ENCODE measurements around the gene NET1. TPM values are rescaled to one million over a fixed set of nuclear protein-coding genes. Genes with fewer than 3 reads are reported as not detected.

The NET1 gene
- total RNA-seq, 3 donors from 2014 or later = 213 to 399 (median 359) TPM

DNA sequence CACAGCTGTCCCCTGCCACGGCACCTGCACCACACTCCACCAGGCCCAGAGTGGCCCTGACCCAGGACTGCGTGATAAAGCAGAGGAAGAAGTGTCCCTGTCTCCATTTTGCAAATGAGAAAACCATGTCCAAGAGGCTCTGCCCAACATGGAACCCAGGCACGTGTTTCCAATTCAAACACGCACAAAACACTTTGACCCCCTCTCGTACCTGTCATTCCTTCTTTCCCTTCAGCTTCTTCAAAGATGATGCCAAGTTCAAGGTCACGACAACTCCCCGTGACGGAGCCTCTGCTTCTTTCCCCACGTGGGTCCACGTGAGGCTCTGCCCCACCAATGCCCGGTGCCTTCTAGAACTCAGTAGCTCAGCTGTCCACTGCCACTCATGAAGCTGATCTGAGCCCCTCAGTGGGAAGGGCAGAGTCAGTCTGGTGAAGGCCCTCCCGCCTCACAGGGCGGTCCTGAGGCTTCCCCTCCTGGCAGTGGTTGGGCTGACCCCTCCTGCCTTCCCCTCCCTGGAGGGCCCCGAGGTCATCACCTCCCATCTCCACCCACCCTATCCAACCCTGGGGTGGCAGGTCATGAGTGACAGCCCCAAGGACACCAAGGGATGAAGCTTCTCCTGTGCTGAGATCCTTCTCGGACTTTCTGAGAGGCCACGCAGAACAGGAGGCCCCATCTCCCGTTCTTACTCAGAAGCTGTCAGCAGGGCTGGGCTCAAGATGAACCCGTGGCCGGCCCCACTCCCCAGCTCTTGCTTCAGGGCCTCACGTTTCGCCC, 68.0 kb downstream of the NET1 start:
- Histone ChIP-seq H3K9me3 (no peaks in the 10 kb centered on the region), H3K4me3 (no peak overlapping the region), H3K4me1 (ENCODE audit: low read depth) (no peaks in the 10 kb centered on the region), H3K36me3 (ENCODE audit: low read depth) (no peaks in the 10 kb centered on the region)
- intact Hi-C loops (cut with DNase I, micrococcal nuclease) = no loop called here
- peak; percentile 7 for ATAC-seq
- TF ChIP-seq, protein P1, sequence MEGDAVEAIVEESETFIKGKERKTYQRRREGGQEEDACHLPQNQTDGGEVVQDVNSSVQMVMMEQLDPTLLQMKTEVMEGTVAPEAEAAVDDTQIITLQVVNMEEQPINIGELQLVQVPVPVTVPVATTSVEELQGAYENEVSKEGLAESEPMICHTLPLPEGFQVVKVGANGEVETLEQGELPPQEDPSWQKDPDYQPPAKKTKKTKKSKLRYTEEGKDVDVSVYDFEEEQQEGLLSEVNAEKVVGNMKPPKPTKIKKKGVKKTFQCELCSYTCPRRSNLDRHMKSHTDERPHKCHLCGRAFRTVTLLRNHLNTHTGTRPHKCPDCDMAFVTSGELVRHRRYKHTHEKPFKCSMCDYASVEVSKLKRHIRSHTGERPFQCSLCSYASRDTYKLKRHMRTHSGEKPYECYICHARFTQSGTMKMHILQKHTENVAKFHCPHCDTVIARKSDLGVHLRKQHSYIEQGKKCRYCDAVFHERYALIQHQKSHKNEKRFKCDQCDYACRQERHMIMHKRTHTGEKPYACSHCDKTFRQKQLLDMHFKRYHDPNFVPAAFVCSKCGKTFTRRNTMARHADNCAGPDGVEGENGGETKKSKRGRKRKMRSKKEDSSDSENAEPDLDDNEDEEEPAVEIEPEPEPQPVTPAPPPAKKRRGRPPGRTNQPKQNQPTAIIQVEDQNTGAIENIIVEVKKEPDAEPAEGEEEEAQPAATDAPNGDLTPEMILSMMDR (IDR thresholded peaks at IDR 0.05) = no peak
- no peak for DNase-seq

- no peak for DNase-seq
- Histone ChIP-seq H3K4me3 (no peak overlapping the region), H3K9me3 (no peaks in the 10 kb centered on the region), H3K36me3 (ENCODE audit: low read depth) (no peaks in the 10 kb centered on the region), H3K4me1 (ENCODE audit: low read depth) (no peaks in the 10 kb centered on the region)
- intact Hi-C loops (cut with DNase I, micrococcal nuclease) = no loop called here
- no peak for ATAC-seq
- TF ChIP-seq, protein P1 (IDR thresholded peaks at IDR 0.05) = no peak
Observed at GRCh38 chr10:5481121-5481520, 68.8 kb downstream of the NET1 start.

- ATAC-seq (no peak), DNase-seq (no peak)
- intact Hi-C loops (cut with DNase I, micrococcal nuclease) = no loop called here
- no peaks in the 10 kb centered on the region for H3K9me3 ChIP-seq
- TF ChIP-seq, protein P1 (IDR thresholded peaks at IDR 0.05) = no peak
- H3K4me1 ChIP-seq (ENCODE audit: low read depth) = peaks cover 2% of the 10 kb centered on the region
- no peaks in the 10 kb centered on the region for H3K36me3 ChIP-seq (ENCODE audit: low read depth)
- no peak overlapping the region for H3K4me3 ChIP-seq
Observed at GRCh38 chr10:5482016-5482415, 69.7 kb downstream of the NET1 start.

DNA sequence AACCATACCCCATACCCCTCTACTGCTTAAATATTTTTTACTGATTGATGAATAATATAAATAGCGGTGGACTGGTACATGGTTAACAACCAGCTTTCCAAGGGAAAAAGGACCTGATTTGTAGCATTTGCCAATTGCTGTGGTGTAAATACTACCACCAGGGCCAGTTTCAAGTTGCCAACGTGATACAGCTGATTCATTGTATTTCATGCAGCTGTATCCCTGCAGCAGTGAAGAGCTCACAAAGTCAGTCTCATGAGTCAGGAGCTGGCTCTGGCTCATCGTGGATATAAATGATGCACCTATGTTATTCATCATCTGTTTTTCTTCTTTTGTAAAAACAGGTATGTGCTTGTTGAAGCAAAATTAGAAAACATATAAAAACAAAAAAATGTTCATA, 71.8 kb downstream of the NET1 start:
- TF ChIP-seq, protein P1 (IDR thresholded peaks at IDR 0.05) = no peak
- H3K4me1 ChIP-seq (ENCODE audit: low read depth) = peaks cover 12% of the 10 kb centered on the region
- ATAC-seq (no peak), DNase-seq (no peak)
- no peak overlapping the region for H3K4me3 ChIP-seq
- H3K9me3 ChIP-seq = no peaks in the 10 kb centered on the region
- no peaks in the 10 kb centered on the region for H3K36me3 ChIP-seq (ENCODE audit: low read depth)
- intact Hi-C loops (cut with DNase I, micrococcal nuclease) = no loop called here

- DNase-seq (no peak), ATAC-seq (no peak)
- H3K36me3 ChIP-seq (ENCODE audit: low read depth) = no peaks in the 10 kb centered on the region
- TF ChIP-seq, protein P1 (IDR thresholded peaks at IDR 0.05) = no peak
- no peaks in the 10 kb centered on the region for H3K9me3 ChIP-seq
- H3K4me3 ChIP-seq = no peak overlapping the region
- intact Hi-C loops (cut with DNase I, micrococcal nuclease) = no loop called here
- peaks cover 12% of the 10 kb centered on the region for H3K4me1 ChIP-seq (ENCODE audit: low read depth)
Observed at GRCh38 chr10:5485290-5485689, 72.9 kb downstream of the NET1 start.
